Measurements from ENCODE around the gene LRRC61.
"Not testable (repeated sequence)": the region's sequence is repeated elsewhere in the genome, so short reads cannot be mapped to it uniquely, and the experiment has no call there.

LRRC61 gene

GRCh38 chr7:150297978-150298377 is 25.2 kb upstream of the LRRC61 start:
- in situ Hi-C loops (cut with MboI; ENCODE audit: low sequenced_read_pairs, unreplicated experiment); DNase-seq (ENCODE audit: low spot score): not testable (repeated sequence)

- DNase-seq (ENCODE audit: low spot score); in situ Hi-C loops (cut with MboI; ENCODE audit: low sequenced_read_pairs, unreplicated experiment): not testable (repeated sequence)
These were observed 20.2 kb upstream of the LRRC61 start for GRCh38 chr7:150302908-150303310.

GRCh38 chr7:150304499-150305258 is 18.5 kb upstream of the LRRC61 start:
- in situ Hi-C loops (cut with MboI; ENCODE audit: low sequenced_read_pairs, unreplicated experiment); DNase-seq (ENCODE audit: low spot score): not testable (repeated sequence)

DNA sequence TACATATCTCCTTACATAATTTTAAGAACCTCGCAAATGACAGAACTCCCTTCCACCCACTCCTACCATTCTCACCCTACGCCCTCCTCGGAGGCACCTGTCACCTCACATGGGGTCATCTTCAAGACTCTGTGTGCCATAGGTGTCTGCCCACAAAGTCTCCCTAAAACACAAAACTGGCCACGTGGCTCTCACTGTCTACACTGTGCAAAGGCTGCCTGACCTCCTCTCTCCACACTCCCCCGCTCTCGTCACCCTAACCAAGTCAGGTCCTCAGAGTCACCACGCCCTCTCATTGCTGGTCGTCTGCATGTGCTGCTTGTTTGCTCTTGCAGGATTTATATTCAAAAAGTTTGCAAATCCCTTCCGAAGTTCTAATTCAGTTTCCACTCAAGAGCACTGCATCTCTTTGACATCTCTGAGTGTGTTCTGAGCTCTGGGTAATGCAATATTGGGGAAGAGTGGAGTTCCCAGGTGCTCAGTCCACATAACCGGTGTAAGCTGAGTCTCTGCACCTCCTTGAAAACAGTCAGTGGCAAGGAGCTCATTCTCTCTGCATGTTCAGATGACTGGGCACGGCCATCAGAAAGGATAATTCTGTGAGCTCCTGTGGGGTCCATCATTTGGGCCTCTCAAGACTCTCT is 17.8 kb upstream of the LRRC61 start:
- DNase-seq (ENCODE audit: low spot score); in situ Hi-C loops (cut with MboI; ENCODE audit: low sequenced_read_pairs, unreplicated experiment): not testable (repeated sequence)

GRCh38 chr7:150305903-150306284 is 17.3 kb upstream of the LRRC61 start:
- DNase-seq (ENCODE audit: low spot score); in situ Hi-C loops (cut with MboI; ENCODE audit: low sequenced_read_pairs, unreplicated experiment): not testable (repeated sequence)

DNA sequence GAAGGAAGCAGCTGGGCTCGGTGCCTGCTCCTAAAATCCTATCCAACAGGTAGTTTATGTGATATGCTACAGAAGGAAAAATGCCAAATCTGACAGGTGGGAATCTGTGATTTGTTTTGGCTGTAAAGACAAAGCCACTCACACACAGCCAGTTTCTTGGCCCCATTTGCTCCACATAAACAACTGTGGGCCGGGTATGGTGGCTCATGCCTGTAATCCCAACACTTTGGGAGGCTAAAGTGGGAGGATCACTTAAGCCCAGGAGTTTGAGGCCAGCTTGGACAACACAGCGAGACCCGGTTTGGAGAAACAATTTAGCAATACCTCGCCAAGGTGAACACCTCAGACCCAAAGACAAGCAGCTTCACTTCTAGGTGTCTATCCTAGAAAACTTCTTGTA is 16.8 kb upstream of the LRRC61 start:
- DNase-seq (ENCODE audit: low spot score); in situ Hi-C loops (cut with MboI; ENCODE audit: low sequenced_read_pairs, unreplicated experiment): not testable (repeated sequence)

GRCh38 chr7:150307129-150307528 is 16.0 kb upstream of the LRRC61 start:
- DNase-seq (ENCODE audit: low spot score): no peak
- in situ Hi-C loops (cut with MboI; ENCODE audit: low sequenced_read_pairs, unreplicated experiment): no loop called here
- TF ChIP-seq CTCF (IDR thresholded peaks at IDR 0.05; ENCODE audit: borderline replicate concordance, control extremely low read depth, extremely low read depth, insufficient read depth, missing control alignments): no peak

- TF ChIP-seq CTCF (IDR thresholded peaks at IDR 0.05; ENCODE audit: borderline replicate concordance, control extremely low read depth, extremely low read depth, insufficient read depth, missing control alignments): no peak
- DNase-seq (ENCODE audit: low spot score): no peak
- in situ Hi-C loops (cut with MboI; ENCODE audit: low sequenced_read_pairs, unreplicated experiment): no loop called here
These were observed 15.3 kb upstream of the LRRC61 start for GRCh38 chr7:150307904-150308303.

DNA sequence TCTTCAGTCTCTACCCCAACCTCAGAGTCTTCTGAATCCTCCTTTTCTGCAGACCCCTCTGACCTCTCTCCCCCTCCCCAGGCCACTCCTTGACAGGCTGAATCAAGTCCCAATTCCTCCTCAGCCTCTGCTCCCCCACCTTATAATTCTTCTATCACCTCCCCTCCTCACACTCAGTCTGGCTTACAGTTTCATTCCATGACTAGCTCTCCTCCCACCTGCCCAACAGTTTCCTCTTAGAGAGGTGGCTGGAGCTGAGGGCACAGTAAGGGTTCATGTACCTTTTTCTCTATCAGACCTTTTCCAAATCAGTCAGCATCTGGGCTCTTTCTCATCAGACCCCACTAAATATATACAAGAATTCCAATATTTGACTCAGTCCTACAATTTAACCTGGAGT is 14.6 kb upstream of the LRRC61 start:
- DNase-seq (ENCODE audit: low spot score): no peak
- no peak for TF ChIP-seq CTCF (IDR thresholded peaks at IDR 0.05; ENCODE audit: borderline replicate concordance, control extremely low read depth, extremely low read depth, insufficient read depth, missing control alignments)
- in situ Hi-C loops (cut with MboI; ENCODE audit: low sequenced_read_pairs, unreplicated experiment): no loop called here

GRCh38 chr7:150311146-150311545 is 12.0 kb upstream of the LRRC61 start:
- DNase-seq (ENCODE audit: low spot score): no peak
- TF ChIP-seq CTCF (IDR thresholded peaks at IDR 0.05; ENCODE audit: borderline replicate concordance, control extremely low read depth, extremely low read depth, insufficient read depth, missing control alignments): no peak
- in situ Hi-C loops (cut with MboI; ENCODE audit: low sequenced_read_pairs, unreplicated experiment): no loop called here
